ENCODE measurements around the gene CPLX1.

GRCh38 chr4:761086-761485 is 64.8 kb downstream of the CPLX1 start:
- TF ChIP-seq POLR2AphosphoS5 (IDR thresholded peaks at IDR 0.05): no peak
- TF ChIP-seq CTCF (IDR thresholded peaks at IDR 0.05): no peak

Measured in gastroesophageal sphincter (tissue), 3 donors.